HG03439 (cell line): ENCODE measurements around the gene TPCN2.
"Not testable (repeated sequence)": the region's sequence is repeated elsewhere in the genome, so short reads cannot be mapped to it uniquely, and the experiment has no call there.

Experiments
- ATAC-seq: cut with Tn5 transposase; IDR thresholded peaks from one replicate; pipeline ENCODE4 v1.9.1; 2021; ENCODE audit warnings: mild to moderate bottlenecking, moderate library complexity; ENCODE audit not compliant: unreplicated experiment

TPCN2 gene

DNA sequence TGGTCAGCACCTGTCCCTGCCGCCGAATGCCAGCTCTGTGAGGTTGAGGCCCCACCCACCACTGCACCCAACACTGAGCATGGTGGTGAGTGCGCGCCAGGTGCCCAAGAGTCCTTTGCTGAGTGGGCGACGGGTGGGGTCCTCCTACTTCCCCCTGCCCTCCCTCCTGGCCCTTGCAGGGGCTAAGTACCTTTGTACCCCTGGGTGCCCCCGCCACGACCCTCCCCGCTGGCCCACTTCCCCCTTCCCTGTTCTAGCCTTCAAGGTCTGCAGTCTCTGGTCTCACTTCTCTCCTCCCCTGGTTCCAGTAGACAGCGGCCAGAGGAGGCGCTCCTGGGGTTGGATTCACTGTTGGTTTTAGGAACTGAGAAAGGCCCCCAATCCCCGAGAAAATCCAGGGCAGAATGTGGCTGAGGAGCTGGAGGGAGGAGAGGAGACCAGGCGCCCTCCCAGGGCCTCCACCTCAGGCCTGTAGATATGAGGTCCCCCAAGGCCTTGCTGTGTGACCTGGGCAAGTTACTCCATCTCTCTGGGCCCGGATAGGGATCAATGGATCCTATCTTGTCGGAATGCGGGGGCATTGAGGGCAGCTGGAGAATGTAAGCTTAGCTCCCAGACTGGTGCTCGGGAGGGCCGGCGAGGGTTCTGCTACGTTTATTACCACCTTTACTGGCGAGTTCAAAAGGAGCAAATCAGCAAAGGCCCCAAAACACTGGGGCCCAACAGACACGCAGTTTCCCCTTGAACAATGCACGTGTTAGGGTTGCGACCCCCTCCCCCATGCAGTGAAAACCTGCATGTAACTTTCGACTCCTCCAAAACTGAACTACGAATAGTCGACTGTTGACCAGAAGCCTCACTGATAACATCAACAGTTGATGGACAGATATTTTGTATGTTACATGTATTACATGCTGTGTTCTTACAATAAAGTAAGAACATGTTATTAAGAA is 75.1 kb downstream of the TPCN2 start:
- no peak for ATAC-seq

DNA sequence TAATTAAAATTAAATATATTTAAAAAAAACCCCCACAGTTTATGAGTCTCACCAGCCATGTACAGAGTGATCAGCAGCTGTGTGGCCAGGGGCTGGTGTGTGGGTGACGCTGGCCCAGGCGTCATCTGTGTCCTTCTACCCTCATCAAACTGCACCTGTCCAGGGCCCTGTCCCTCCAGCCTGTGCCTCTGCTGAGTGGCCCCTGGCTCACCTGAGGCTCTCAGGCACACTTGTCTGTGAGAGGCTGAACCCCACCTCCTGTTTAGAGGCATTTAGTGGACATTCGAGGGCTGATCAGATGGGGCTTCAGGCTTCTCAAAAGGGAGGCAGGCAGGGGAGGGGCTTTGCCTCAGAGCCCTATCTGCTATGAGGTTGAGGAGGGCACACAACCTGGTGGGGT is 77.1 kb downstream of the TPCN2 start:
- no peak for ATAC-seq

DNA sequence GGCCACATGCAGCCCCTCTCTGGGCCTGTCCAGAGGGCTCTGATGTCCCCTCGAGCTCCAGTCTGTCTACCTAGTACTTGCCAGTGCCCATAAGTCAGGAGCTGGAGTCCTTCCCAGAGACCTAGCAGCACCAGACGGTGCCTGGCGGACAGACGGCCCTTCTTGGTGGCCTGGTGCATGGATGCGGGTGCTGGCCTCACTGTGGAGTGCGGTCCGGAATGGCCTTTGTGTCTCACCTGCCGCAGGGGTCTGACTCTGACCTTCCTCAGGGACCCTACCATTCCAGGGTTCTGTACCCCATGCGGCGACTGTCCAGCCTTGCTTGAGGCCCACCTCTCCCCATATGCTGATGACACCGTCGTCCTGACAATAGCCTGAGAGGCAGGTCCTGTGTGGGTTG is 77.6 kb downstream of the TPCN2 start:
- no peak for ATAC-seq

DNA sequence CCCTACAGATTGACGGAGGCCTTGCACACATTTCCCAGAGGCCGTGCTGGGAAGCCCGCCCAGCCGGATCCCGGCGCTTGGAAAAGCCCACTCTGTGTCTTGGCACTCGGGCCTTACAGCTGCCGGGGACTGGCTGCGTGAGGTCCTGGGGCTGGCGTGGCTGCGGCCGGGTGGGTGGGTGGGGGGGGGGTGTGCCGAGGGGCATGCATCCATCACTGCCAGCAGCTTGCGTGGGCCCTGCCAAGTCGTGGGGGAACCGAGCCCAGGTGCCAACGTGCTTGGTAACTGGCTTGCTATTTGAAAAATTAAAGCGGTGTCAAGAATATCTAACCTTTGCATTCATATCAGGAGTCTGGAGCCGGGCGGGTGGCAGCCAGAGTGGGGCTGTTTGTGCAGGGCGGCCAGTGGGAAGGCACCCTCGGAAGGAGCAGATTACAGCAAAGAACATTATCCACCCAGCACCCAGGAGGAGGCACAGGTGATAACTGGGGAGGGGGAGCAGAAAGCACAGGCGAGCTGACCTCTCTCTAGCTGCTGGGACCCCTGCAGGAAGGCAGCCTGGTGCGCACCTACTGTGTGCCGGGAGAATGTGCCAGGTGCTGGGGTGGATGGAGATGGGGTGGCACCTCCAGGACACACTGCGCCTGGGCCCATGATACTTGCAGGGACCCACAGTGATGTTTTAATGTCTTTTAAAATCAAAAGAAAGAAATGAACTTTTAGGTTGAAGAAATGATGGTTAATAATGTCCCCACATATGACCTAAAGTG is 78.5 kb downstream of the TPCN2 start:
- no peak for ATAC-seq

DNA sequence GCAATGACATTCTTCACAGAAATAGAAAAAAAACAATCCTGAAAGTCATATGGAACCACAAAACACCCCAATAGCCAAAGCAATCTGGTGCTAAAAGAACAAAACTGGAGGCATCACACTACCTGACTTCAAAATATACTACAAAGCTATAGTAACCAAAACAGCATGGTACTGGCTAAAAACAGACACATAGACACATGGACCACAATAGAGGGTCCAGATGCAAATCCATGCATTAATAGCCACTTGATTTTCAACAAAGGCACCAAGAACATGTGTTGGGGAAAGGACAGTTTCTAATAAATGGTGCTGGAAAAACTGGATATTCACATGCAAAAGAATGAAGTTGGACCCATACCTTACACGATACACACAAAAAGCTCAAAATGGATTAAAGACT is 79.2 kb downstream of the TPCN2 start:
- ATAC-seq: no peak

DNA sequence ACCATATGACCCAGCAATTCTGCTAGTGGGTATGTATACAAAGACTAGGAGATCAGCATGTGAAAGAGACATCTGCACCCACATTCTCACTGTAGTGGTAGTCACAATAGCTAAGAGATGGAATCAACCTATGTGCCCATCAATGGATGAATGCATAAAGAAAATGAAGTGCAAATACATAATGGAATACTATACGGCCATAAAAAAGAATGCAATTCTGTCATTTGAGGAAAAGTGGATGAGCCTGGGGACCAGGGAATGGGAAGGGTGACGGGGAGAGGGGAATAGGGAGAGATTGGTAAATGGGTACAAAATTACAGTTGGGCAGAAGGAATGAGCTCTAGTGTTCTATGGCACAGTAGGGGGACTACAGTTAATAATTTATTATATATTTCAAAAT is 80.3 kb downstream of the TPCN2 start:
- no peak for ATAC-seq

DNA sequence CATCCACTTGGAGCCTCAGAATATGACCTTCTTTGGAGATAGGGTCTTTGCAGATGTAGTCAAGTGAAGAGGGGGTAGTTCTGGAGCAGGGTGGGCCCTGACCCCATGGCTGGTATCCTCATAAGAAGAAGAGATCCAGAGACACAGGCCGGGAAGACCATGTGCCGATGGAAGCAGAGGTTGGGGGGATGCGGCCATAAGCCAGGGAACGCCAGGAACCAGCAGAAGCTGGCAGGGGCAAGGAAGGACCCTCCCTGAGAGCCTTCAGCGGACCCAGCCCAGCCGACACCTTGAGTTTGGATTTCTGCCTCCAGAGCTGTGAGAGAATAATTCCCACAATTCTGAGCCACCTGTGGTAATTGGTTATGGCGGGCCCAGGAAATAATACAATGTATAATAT is 80.9 kb downstream of the TPCN2 start:
- no peak for ATAC-seq

DNA sequence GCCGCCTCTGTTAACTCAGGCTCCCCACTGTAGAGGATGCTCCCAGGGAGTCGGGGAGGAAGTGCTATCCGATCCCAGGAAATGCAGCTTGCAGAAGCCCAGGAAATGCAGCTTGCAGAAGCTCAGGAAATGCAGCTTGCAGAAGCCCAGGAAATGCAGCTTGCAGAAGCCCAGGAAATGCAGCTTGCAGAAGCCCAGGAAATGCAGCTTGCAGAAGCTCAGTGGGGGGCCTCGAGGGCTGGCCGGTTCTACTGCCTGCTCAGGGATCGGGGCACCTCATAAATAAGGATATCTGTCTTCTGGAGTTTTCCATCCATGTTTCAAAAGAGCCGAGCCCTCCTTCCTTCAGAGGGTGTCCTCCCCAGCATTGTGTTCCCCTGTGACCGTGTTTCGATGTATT is 81.9 kb downstream of the TPCN2 start:
- no peak for ATAC-seq

DNA sequence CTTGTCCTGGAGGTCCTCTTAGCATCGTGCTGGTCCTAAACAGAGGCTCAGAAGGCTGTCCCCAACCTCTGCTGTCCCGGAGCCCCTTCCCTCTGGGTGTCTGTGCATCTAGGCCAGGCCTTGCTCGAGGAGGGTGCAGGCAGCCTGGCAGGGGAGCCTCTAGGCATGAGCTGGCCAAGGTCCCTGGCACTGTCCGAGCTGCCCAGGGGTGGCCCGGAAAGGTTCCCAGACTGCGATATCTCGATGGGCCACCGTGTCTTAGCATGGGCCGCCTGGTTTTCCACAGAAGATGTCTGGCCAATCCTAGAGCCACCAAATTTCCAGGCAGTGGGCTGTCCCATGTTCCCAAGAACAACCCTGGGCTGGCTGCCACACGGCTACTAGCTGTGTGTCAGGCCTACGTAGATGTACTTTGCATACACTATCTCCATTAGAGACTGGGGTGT is 82.4 kb downstream of the TPCN2 start:
- ATAC-seq: no peak

DNA sequence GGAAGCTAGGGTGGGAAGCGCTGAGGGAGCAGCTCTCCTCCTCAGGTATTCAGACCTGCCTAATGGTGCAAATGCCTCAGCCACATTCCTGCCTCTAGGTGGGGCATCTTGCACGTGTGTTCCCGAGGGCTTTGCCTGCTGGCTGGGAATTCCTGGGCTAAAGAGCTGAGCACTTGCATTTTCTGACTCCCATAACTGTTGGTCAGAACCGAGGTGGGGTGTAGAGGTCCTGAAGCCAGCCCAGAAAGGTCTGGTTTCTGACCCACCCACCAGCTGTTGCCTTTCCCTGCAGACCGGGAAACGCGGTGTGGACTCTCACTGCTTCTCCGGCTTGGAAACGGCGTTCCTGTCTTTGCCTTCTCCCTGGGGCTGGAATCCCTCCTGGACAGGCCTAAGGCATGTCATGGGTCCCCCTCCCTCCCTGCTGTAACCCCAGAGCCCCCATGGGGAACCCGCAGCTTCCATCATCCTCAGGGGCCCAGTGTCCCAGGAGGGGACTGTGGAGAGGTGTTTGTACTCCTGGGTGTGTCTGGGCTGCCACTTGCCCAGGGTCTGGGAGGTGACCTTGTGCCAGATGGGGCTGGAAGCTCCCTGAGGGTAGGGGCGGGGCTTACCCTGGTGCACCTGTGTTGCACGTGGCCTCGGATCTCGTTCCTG is 83.0 kb downstream of the TPCN2 start:
- ATAC-seq: no peak

DNA sequence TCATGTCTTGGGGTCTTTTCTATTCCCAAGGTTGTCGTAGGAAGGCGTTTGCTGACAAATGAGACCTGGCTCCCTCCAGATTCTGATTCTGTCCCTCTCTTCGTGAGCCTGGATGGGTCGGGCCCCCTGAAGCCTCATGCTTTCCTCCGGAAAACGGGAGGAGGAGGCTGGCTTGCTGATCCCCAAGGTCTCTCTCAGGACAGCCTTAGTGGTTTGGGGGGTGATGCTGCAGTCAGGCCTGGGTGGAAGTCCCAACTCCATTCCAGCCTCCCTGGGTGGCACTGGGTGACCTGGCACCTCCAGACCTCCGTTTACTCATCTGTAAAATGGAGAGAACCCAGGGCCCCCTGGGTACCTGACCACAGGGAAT is 83.6 kb downstream of the TPCN2 start:
- ATAC-seq: no peak

DNA sequence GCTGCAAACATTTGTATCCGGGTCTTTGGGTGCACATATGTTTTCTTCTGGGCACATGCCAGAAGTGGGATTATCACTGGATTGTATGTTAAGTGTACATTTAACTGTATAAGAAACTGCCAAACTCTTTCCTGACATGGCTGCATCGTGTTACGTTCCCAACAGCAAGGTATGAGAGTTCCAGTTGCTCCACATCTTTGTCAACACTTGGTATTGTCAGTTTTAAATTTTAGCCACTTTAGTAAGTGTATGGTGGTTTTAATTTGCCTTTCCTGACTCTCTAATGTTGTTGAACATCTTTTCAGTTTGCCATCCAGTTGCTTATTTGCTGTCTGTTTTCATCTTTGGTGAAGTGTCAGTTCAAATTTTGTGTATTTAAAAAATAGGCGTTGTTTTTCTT is 84.5 kb downstream of the TPCN2 start:
- ATAC-seq: no peak

DNA sequence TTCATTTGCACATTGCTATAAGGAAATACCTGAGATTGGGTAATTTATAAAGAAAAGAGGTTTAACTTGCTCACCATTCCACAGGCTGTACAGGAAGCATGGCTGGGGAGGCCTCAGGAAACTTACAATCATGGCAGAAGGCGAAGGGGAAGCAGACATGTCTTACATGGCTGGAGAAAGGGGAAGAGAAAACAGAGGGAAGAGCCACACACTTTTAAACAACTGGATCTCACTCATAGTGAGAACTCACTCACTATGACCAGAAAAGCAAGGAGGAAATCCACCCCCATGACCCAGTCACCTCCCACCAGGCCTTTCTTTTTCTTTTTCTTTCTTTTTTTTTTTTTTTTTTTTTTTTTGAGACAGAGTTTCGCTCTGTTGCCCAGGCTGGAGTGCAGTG is 85.5 kb downstream of the TPCN2 start:
- ATAC-seq: not testable (repeated sequence)

DNA sequence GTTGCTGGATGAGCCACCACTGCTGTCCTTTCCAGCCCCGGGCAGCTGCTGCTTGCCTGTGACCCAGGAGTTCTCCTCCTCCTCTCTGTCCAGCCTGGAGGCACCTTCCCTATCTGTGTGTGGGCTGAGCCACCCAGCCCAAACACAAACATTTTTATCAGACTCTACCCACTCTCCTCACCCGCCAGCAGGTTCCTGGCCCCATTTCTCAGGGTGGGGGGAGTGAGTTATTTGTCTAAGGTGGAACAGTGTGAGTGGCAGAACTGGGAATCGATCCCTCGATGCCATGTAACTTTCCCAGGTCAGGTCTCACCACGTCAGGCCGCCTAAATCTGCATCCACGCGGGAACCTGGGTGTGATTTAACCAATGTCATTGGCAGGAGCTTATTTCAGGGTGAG is 86.2 kb downstream of the TPCN2 start:
- ATAC-seq: no peak

DNA sequence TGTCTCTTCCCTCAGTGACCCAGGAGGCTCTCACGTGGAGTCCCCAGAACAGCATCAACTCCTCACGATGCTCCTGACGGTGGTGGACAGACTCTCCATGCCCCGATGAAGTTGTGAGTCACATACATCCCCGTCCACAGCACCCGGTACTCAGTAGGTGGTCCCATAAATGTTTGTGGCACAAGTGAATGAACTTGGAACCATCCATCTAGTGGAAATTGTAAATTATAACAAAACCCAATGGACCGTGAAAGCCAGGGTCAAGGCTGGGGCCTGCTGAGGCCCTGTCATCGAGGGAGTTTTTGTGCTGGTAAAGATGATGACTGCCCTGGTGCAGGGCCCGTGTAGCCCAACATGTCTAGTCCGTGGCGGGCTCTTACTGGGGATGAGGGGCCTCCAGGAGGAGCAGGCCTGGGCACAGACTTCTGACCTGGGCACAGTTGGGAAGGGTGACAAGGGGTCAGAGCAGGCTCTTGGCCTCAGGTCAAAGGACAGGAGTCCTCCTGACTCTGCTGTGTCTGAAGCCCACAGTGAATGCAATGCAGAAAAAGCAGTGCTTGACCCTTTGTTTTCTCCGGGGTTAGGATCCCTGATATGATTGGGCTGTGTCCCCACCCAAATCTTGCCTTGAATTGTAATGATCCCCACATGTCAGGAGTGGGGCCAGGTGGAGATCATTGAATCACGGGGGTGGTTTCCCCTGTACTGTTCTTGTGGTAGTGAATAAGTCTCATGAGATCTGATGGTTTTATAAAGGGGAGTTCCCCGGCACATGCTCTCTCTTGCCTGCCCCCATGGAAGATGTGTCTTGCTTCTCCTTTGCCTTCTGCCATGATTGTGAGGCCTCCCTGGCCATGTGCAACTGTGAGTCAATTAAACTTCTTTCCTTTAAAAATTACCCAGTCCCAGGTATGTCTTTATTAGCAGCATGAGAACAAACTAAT is 87.0 kb downstream of the TPCN2 start:
- no peak for ATAC-seq

DNA sequence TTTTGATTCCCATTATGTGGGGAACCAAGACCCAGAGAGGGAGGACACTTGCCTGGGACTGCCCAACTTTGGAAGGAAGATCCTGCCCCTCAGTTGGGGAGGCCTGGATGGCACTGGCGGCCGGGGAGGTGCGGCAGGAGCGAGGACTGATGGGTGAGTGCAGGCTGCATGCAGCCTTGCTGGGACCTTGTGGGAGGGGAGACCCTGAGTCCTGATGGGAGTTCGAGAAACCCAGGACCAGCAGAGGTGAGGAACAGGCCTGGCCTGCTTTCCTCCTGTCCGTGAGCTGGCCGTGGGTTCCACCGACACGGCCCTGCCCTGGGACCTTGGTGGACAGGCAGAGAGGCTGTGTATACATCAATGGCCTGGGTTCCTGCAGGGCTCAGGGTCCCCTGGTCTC is 87.7 kb downstream of the TPCN2 start:
- no peak for ATAC-seq

DNA sequence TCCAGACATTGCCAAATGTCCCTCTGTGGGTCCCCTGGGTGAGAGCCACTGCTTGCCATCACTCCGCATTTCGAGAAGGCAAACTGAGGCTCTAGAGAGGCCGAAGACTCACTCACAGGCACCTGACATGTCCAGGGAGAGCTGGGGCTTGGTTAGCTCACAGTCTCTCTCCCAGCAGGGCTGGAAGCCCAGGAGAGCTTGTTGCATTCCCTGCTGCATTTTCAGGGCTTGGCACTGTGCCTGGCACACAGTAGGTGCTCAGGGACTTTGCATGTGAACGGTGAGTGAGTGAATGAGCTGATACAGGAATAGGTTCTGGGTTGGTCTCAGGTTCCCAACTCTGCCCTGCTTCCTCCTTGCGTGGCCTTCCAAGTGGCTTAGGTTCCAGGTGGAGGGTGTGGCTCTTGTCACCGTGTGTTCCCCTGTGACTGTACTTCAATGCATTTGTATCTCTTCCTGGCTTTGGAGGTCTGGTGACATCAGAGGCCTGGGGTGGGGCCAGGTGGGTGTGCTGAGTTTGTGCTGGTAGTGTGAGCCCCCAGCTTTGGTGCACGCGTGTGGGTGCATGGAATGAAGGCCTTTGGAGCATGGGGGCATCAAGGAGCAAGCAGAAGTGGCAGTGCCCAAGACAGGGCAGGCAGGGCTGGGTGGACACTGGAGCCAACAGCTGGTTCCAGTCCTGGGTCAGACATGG is 88.6 kb downstream of the TPCN2 start:
- ATAC-seq: no peak

DNA sequence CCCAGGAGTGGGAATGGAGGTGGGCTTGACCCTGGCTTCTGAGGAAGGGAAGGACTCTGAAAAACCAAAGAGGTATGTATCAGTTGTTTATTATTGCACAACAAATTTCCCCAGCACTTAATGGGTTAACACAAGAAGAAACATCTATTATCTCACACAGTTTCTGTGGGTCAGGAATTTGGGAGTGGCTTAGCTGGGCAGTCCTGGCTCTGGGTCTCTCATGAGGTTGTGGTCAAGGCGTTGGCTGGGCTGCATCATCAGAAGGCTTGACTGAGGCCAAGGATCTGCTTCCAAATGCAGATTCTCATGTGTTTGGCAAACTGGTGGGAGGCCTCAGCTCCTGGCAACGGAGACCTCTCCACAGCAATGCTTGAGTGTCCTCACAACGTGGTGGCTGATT is 89.5 kb downstream of the TPCN2 start:
- no peak for ATAC-seq

DNA sequence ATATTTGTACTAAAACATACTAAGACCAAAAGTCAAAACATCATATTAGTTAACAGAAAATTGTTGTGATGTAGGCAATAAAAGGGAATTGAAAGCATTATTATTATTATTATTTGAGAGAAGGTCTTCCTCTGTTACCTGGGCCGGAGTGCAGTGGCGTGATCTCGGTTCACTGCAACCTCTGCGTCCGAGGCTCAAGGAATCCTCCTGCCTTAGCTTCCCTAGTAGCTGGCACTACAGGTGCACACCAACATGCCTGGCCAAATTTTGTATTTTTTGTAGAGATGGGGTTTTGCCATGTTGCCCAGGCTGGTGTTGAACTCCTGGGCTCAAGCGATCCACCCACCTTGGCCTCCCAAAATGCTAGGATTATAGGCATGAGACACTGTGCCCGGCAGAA is 91.4 kb downstream of the TPCN2 start:
- not testable (repeated sequence) for ATAC-seq

DNA sequence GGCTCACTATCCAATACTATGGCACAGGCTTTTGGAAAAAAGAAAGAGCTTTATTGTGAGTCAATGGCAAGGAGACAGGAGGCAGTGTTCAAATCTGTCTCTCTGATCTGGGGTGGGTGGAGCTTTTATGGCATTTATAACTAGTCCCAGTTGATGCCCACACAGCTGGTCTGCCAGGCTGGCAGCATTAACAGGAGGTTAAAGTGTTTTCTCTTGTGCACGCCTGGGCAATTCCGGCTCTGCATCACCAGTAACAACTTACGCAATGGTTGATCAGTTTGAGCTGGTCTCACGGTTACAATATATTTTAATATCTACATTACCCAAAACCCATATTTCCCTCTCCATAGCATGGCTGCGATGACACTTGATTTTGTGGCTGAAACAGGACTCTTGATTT is 91.9 kb downstream of the TPCN2 start:
- ATAC-seq: no peak
